ENCODE measurements around the gene BCL7C.
"Not testable (repeated sequence)": the region's sequence is repeated elsewhere in the genome, so short reads cannot be mapped to it uniquely, and the experiment has no call there.

Gene BCL7C

GRCh38 chr16:30894540-30895368 lies 877 bp upstream of the BCL7C start:
- no peak for DNase-seq

- no peak for DNase-seq
These were observed 497 bp downstream of the BCL7C start for GRCh38 chr16:30893417-30893743.

GRCh38 chr16:30892670-30893416 lies 1.0 kb downstream of the BCL7C start:
- DNase-seq, result no peak

GRCh38 chr16:30891043-30891823 lies 2.6 kb downstream of the BCL7C start:
- DNase-seq, result not testable (repeated sequence)

GRCh38 chr16:30889721-30890120 lies 4.2 kb downstream of the BCL7C start:
- DNase-seq, result no peak

- no peak for DNase-seq
These were observed 4.9 kb downstream of the BCL7C start for GRCh38 chr16:30888856-30889499.

- no peak for DNase-seq
These were observed 6.0 kb downstream of the BCL7C start for GRCh38 chr16:30887927-30888326.

- DNase-seq, result no peak
These were observed 7.7 kb downstream of the BCL7C start for GRCh38 chr16:30886145-30886544.

- DNase-seq, result no peak
These were observed 8.7 kb downstream of the BCL7C start for GRCh38 chr16:30885196-30885595.

- DNase-seq, result no peak
These were observed 9.1 kb downstream of the BCL7C start for GRCh38 chr16:30884760-30885159.

- DNase-seq, result no peak
These were observed 11.2 kb downstream of the BCL7C start for GRCh38 chr16:30882429-30883310.

GRCh38 chr16:30876867-30877266 lies 17.0 kb downstream of the BCL7C start:
- no peak for DNase-seq

- no peak for DNase-seq
These were observed 17.7 kb downstream of the BCL7C start for GRCh38 chr16:30875871-30876801.

- peak; percentile 90 for DNase-seq
These were observed 18.8 kb downstream of the BCL7C start for GRCh38 chr16:30874821-30875717.

GRCh38 chr16:30874244-30874820 lies 19.5 kb downstream of the BCL7C start:
- DNase-seq, result no peak

GRCh38 chr16:30870904-30871303 lies 23.0 kb downstream of the BCL7C start:
- no peak for DNase-seq

GRCh38 chr16:30867747-30868146 lies 26.1 kb downstream of the BCL7C start:
- DNase-seq, result no peak

- no peak for DNase-seq
These were observed 27.8 kb downstream of the BCL7C start for GRCh38 chr16:30866031-30866430.

GRCh38 chr16:30863178-30863577 lies 30.7 kb downstream of the BCL7C start:
- not testable (repeated sequence) for DNase-seq
